CD4-positive, alpha-beta memory T cell (primary cell): ENCODE data around the gene PIK3CD. TPM values are rescaled to one million over a fixed set of nuclear protein-coding genes. Genes with fewer than 3 reads are reported as not detected.

Experiments used
- CTCF ChIA-PET: fragments of 350-600 bp; sonication (Branson Sonifier 250); formaldehyde crosslinking; loops from one replicate; lab custom pipeline; 2021; ENCODE audit warnings: inconsistent platforms; ENCODE audit not compliant: partially characterized antibody; lab: Charles Lee
- POLR2A ChIA-PET: fragments of 350-600 bp; sonication (Branson Sonifier 250); formaldehyde crosslinking; loops from one replicate; lab custom pipeline; 2021; ENCODE audit not compliant: partially characterized antibody; lab: Charles Lee
- DNase-seq, 5 donors: peaks; one replicate each; pipeline versions ENCODE4 v3.0.0 to v3.0.0-alpha.2; 2020 to 2022; ENCODE audit warnings: mixed read lengths in 1 of 5
- H3K27ac ChIP-seq: one replicate; pipeline ENCODE4 v1.7.0; 2013; ENCODE audit warnings: low read depth, low read length
- H3K27me3 ChIP-seq: 2 replicates; pipeline ENCODE4 v1.7.0; 2013; ENCODE audit warnings: mild to moderate bottlenecking, low read length, moderate library complexity; ENCODE audit not compliant: insufficient read depth
- H3K36me3 ChIP-seq: 2 replicates; pipeline ENCODE4 v1.7.0; 2013; ENCODE audit warnings: mild to moderate bottlenecking, low read length, moderate library complexity; ENCODE audit not compliant: insufficient read depth
- H3K4me1 ChIP-seq: 2 replicates; pipeline ENCODE4 v1.7.0; 2013; ENCODE audit warnings: mild to moderate bottlenecking, low read length, moderate library complexity; ENCODE audit not compliant: insufficient read depth
- H3K4me3 ChIP-seq, 2 donors: one replicate each; pipeline ENCODE4 v1.7.0; 2013; ENCODE audit warnings: low read length in 2 of 2, mild to moderate bottlenecking in 1 of 2
- H3K9me3 ChIP-seq, 2 donors: one replicate each; pipeline ENCODE4 v1.7.0; 2013; ENCODE audit warnings: low read length in 2 of 2, control low read depth in 1 of 2; ENCODE audit not compliant: control insufficient read depth in 1 of 2
- H3K27ac Mint-ChIP-seq, 7 donors: one replicate each; pipeline ENCODE4 v1.8.0; 2020 to 2021; ENCODE audit warnings: mixed read lengths in 7 of 7, mild to moderate bottlenecking in 6 of 7, inconsistent platforms in 3 of 7, moderate library complexity in 3 of 7
- H3K27me3 Mint-ChIP-seq, 2 donors: one replicate each; pipeline ENCODE4 v1.8.0; 2020 to 2021; ENCODE audit warnings: mixed read lengths in 2 of 2
- H3K36me3 Mint-ChIP-seq, 2 donors: one replicate each; pipeline ENCODE4 v1.8.0; 2020 to 2021; ENCODE audit warnings: mixed read lengths in 2 of 2, inconsistent platforms in 1 of 2, mild to moderate bottlenecking in 1 of 2
- H3K4me1 Mint-ChIP-seq, 4 donors: one replicate each; pipeline ENCODE4 v1.8.0; 2020 to 2021; ENCODE audit warnings: mixed read lengths in 4 of 4, mild to moderate bottlenecking in 1 of 4
- H3K4me3 Mint-ChIP-seq, 8 donors: one replicate each; pipeline ENCODE4 v1.8.0; 2020 to 2021; ENCODE audit warnings: mixed read lengths in 8 of 8, mild to moderate bottlenecking in 7 of 8, moderate library complexity in 6 of 8, inconsistent platforms in 3 of 8
- H3K9me3 Mint-ChIP-seq, 8 donors: one replicate each; pipeline ENCODE4 v1.8.0; 2020 to 2021; ENCODE audit warnings: mixed read lengths in 8 of 8, mild to moderate bottlenecking in 5 of 8, inconsistent platforms in 3 of 8, moderate library complexity in 1 of 8
- intact Hi-C: fragments of 100-400 bp; cut with micrococcal nuclease; formaldehyde crosslinking; loops from one replicate; pipeline ENCODE4 v1.15.1; 2023
- polyA plus RNA-seq, 2 donors: library from polyadenylated mRNA; unstranded; fragments of 300-500 nt; fragmentation: Illumina TruSeq; gene quantifications; one replicate each; pipeline ENCODE4 v1.2.3, GENCODE V29; 2021
- total RNA-seq, 2 experiments: library from RNA; stranded (reverse); gene quantifications; one replicate each; pipeline ENCODE4 v1.2.3, GENCODE V29; 2021

Gene PIK3CD
- total RNA-seq (100 to 1,000 TPM; 220 to 236 TPM), polyA plus RNA-seq (100 to 1,000 TPM in 1 of 2 donors, 10 to 100 TPM in 1; 57.1 to 110 TPM)

GRCh38 chr1:9651565-9652378 lies at the start of gene PIK3CD:
PIK3CD (plus strand) TSS chr1:9651731; CDS start chr1:9710456, 58,725 bp downstream.
- H3K27me3 Mint-ChIP-seq, result no peaks in the 10 kb centered on the region
- Histone ChIP-seq H3K27ac (peak within 1 kb of the TSS; percentile 71), H3K36me3 (no peaks in the 10 kb centered on the region), H3K4me1 (peaks cover 46% of the 10 kb centered on the region), H3K9me3 (no peaks in the 10 kb centered on the region), H3K4me3 (peak within 1 kb of the TSS; percentile 84 to 96), H3K27me3 (no peaks in the 10 kb centered on the region)
- peak in 3 of 5 donors; percentile 34 to 59 (median 36) for DNase-seq
- H3K4me1 Mint-ChIP-seq, result peaks cover 23 to 65% (median 45%) of the 10 kb centered on the region in 4 donors
- intact Hi-C loops, result loop anchor here (1.0 to 5.0 kb wide), 4 partner anchors 22 to 65 kb away; no protein-coding TSS in a partner anchor
- peaks cover 0 to 1% (median 0%) of the 10 kb centered on the region in 8 donors for H3K9me3 Mint-ChIP-seq
- CTCF ChIA-PET, result interaction anchor here (0.7 to 7.8 kb wide), 8 partner anchors 8 to 148 kb away, joined by 3 to 142 read pairs (median 6); no protein-coding TSS in a partner anchor
- H3K4me3 Mint-ChIP-seq, result peak within 1 kb of the TSS; percentile 100
- POLR2A ChIA-PET, result interaction anchor here (0.6 to 12.7 kb wide), 16 partner anchors 13 to 259 kb away, joined by 3 to 658 read pairs (median 4); partner anchors contain the start of genes CLSTN1 and CTNNBIP1
- peaks cover 0 to 29% of the 10 kb centered on the region in 2 donors for H3K36me3 Mint-ChIP-seq
- H3K27ac Mint-ChIP-seq, result peak within 1 kb of the TSS; percentile 97 to 100 (median 98)

- H3K36me3 ChIP-seq, result peaks cover 6% of the 10 kb centered on the region
- no peak overlapping the region for H3K4me3 ChIP-seq
- H3K27ac ChIP-seq, result no peak overlapping the region
- POLR2A ChIA-PET, result no interaction called here
- H3K9me3 ChIP-seq, result no peaks in the 10 kb centered on the region
- no peaks in the 10 kb centered on the region for H3K27me3 ChIP-seq
- intact Hi-C loops, result no loop called here
- Mint-ChIP-seq H3K4me3 (no peak overlapping the region), H3K27me3 (no peaks in the 10 kb centered on the region), H3K27ac (no peak overlapping the region), H3K4me1 (no peaks in the 10 kb centered on the region), H3K9me3 (no peaks in the 10 kb centered on the region), H3K36me3 (peaks cover 0 to 20% of the 10 kb centered on the region in 2 donors)
- DNase-seq, result peak in 1 of 5 donors; percentile 25
- H3K4me1 ChIP-seq, result no peaks in the 10 kb centered on the region
- CTCF ChIA-PET, result no interaction called here
Observed at GRCh38 chr1:9601942-9602793, 49.4 kb upstream of the PIK3CD start.

- Mint-ChIP-seq H3K4me3 (no peak overlapping the region), H3K27me3 (no peaks in the 10 kb centered on the region), H3K36me3 (peaks cover 0 to 23% of the 10 kb centered on the region in 2 donors), H3K9me3 (no peaks in the 10 kb centered on the region), H3K27ac (no peak overlapping the region), H3K4me1 (no peaks in the 10 kb centered on the region)
- Histone ChIP-seq H3K36me3 (peaks cover 6% of the 10 kb centered on the region), H3K4me1 (no peaks in the 10 kb centered on the region), H3K9me3 (no peaks in the 10 kb centered on the region), H3K4me3 (no peak overlapping the region), H3K27ac (no peak overlapping the region), H3K27me3 (no peaks in the 10 kb centered on the region)
- ChIA-PET POLR2A (no interaction called here), CTCF (no interaction called here)
- DNase-seq, result peak in 1 of 5 donors; percentile 20
- intact Hi-C loops, result no loop called here
Observed at GRCh38 chr1:9602794-9603167, 48.8 kb upstream of the PIK3CD start.

GRCh38 chr1:9603307-9603706 lies 48.2 kb upstream of the PIK3CD start:
- Mint-ChIP-seq H3K4me3 (no peak overlapping the region), H3K27ac (no peak overlapping the region), H3K27me3 (no peaks in the 10 kb centered on the region), H3K4me1 (no peaks in the 10 kb centered on the region), H3K36me3 (peaks cover 0 to 23% of the 10 kb centered on the region in 2 donors), H3K9me3 (no peaks in the 10 kb centered on the region)
- Histone ChIP-seq H3K4me3 (no peak overlapping the region), H3K27me3 (no peaks in the 10 kb centered on the region), H3K36me3 (peaks cover 6% of the 10 kb centered on the region), H3K4me1 (no peaks in the 10 kb centered on the region), H3K27ac (no peak overlapping the region), H3K9me3 (no peaks in the 10 kb centered on the region)
- intact Hi-C loops, result no loop called here
- peak in 1 of 5 donors; percentile 20 for DNase-seq
- CTCF ChIA-PET, result no interaction called here
- POLR2A ChIA-PET, result no interaction called here

GRCh38 chr1:9603766-9604753 lies 47.5 kb upstream of the PIK3CD start:
- peaks cover 0 to 23% of the 10 kb centered on the region in 2 donors for H3K36me3 Mint-ChIP-seq
- POLR2A ChIA-PET, result no interaction called here
- no peak overlapping the region for H3K4me3 Mint-ChIP-seq
- Histone ChIP-seq H3K36me3 (peaks cover 6% of the 10 kb centered on the region), H3K4me3 (no peak overlapping the region), H3K9me3 (no peaks in the 10 kb centered on the region), H3K4me1 (no peaks in the 10 kb centered on the region), H3K27me3 (no peaks in the 10 kb centered on the region), H3K27ac (no peak overlapping the region)
- CTCF ChIA-PET, result no interaction called here
- H3K27me3 Mint-ChIP-seq, result no peaks in the 10 kb centered on the region
- H3K9me3 Mint-ChIP-seq, result no peaks in the 10 kb centered on the region
- intact Hi-C loops, result no loop called here
- H3K4me1 Mint-ChIP-seq, result no peaks in the 10 kb centered on the region
- H3K27ac Mint-ChIP-seq, result peak overlapping the region in 3 of 7 donors; percentile 6 to 35 (median 17)
- peak in 1 of 5 donors; percentile 30 for DNase-seq

- Histone ChIP-seq H3K36me3 (peaks cover 6% of the 10 kb centered on the region), H3K27me3 (no peaks in the 10 kb centered on the region), H3K4me1 (no peaks in the 10 kb centered on the region), H3K4me3 (no peak overlapping the region), H3K9me3 (no peaks in the 10 kb centered on the region), H3K27ac (no peak overlapping the region)
- H3K27me3 Mint-ChIP-seq, result no peaks in the 10 kb centered on the region
- CTCF ChIA-PET, result interaction anchor here (1.0 kb wide), 1 partner anchor 15 kb away, joined by 3 read pairs; no protein-coding TSS in a partner anchor
- H3K27ac Mint-ChIP-seq, result peak overlapping the region in 2 of 7 donors; percentile 17 to 35
- H3K9me3 Mint-ChIP-seq, result no peaks in the 10 kb centered on the region
- no peak for DNase-seq
- no peaks in the 10 kb centered on the region for H3K4me1 Mint-ChIP-seq
- no peak overlapping the region for H3K4me3 Mint-ChIP-seq
- intact Hi-C loops, result no loop called here
- peaks cover 0 to 25% of the 10 kb centered on the region in 2 donors for H3K36me3 Mint-ChIP-seq
- POLR2A ChIA-PET, result no interaction called here
Observed at GRCh38 chr1:9604836-9605235, 46.7 kb upstream of the PIK3CD start.
